Pons (tissue), 1 donor: ENCODE data around the gene NDFIP1.

Experiments
- DNase-seq: peaks from one replicate; pipeline ENCODE4 v3.0.0-alpha.2; 2016; ENCODE audit warnings: low spot score

The NDFIP1 gene

GRCh38 chr5:142119051-142119625, 10.6 kb downstream of the NDFIP1 start:
- no peak for DNase-seq

DNA sequence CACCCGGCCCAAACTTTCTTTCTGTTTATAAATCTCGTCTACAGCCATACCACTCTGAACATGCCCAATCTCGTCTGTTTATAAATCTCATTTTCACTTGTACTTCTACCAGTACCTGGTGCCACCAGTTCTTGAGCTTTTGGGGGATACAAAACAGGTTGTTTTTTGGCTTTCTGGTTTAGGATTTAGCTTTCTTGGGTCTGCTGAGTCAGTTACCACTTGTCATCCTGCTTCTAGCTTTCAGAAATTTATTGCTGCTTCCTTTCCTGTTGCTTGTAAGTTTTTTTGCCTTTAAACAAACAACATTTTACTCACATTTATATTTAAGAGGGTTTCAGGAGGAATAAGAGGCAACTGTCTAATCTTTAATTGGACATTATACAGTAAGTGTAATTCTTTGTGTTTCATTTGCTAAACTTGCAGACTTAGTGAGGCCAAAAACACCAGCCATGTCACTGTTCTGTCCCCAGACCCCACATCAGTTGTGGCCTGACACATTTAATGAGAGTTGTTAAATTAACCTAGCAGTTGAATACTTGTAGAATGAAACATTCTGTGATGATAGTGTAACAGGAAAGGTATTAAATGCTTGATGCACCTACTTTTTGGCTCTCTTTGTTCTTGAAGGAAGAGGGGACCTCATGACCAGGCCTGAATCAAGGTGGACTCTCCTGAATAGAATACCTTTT, 11.8 kb downstream of the NDFIP1 start:
- DNase-seq = no peak

DNA sequence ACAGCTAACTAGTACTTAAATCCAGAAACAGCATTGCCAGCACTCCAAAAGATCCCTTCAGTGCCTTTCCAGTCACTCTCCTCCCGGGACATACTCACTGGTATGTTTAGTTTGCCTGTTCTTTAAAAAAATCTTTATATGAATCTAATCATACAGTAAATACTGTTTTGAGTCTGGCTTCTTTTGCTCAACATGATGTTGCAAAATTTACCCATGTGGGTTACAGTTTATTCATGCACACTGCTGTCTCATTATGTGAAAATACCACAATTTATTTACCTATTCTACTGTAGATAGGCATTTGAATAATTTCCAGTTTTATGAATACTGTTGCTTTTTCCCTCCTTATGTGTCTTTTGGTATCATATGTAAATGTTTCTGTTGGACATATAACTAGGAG, 13.5 kb downstream of the NDFIP1 start:
- no peak for DNase-seq

DNA sequence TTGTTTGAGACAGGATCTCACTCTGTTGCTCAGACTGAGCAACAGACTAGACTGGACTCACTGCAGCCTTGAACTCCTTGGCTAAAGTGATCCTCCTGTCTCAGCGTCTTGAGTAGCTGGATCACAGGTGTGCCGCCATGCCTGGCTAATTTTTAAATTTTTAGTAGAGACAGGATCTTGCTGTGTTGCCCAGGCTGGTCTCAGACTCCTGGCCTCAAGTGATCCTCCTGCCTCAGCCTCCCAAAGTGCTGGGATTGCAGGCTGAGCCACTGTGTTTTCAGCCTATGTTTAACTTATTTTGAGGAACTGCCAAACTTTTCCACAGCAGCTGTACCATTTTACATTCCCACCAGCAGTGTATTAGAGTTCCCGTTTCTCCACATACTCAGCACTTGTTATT, 16.8 kb downstream of the NDFIP1 start:
- DNase-seq = no peak

GRCh38 chr5:142125963-142126362, 17.4 kb downstream of the NDFIP1 start:
- DNase-seq = no peak

- DNase-seq = no peak
Observed at GRCh38 chr5:142128675-142129208, 20.2 kb downstream of the NDFIP1 start.

DNA sequence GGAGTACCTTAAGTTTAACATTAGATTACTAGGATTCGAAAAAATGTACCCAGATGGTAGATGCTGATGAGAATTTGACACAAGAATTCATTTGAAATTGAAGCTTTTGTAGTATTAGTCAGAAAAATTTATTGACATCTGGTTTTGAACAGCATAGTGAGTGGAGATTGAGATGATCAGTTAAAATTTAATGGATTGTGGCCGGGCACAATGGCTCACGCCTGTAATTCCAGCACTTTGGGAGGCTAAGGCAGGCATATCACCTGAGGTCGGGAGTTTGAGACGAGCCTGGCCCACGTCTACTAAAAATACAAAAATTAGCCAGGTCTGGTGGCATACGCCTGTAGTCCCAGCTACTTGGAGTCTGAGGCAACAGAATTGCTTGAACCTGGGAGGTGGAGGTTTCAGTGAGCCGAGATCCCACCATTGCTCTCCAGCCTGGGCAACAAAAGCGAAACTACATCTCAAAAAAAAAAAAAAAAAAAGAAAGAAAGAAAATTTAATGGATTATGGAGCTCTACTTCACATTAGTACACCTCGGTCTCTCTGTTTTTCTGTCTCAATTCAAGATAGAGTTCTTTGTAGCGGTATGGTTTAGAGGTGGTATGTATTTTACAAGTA, 21.0 kb downstream of the NDFIP1 start:
- no peak for DNase-seq

- DNase-seq = no peak
Observed at GRCh38 chr5:142131394-142131793, 22.8 kb downstream of the NDFIP1 start.

DNA sequence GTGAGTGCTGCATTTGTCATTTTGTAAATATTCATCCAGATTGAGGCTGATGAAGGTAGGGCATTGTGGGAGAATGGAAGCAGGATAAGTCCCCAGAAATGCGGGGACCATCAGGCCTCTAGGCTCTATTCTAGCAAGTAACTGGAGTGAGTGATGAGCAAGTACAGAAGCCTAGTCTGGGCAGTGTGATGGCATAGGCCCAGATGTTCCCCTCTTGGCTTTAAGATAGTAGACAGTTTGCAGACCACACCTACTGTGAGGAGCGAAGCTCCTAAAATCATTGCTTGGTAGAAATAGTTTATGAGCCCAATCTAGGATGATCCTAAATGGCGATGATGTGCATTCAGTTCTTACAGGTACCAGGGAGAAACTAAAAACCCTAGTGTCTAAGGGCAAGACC, 24.3 kb downstream of the NDFIP1 start:
- DNase-seq = no peak

GRCh38 chr5:142133330-142134206, 25.0 kb downstream of the NDFIP1 start:
- DNase-seq = no peak

GRCh38 chr5:142134331-142135010, 25.9 kb downstream of the NDFIP1 start:
- DNase-seq = no peak

DNA sequence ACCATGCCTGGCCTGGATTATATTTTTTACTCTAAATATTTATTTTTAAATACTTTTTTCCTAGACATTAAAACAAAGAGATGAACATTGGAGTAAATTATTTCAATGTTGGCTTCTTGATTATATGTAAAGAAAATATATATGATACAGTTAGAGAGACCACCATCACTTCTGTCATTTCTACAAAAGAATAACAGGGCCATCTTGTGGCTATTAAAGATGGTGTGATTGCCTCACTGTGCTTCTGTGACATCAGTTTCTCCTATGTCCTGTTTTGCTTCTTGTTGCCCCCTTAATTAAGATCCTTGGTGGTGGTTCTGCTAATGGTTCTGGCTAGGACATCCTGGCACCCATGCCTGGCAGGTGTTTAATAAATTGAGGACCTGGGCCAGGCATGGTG, 32.9 kb downstream of the NDFIP1 start:
- no peak for DNase-seq

GRCh38 chr5:142143878-142144277, 35.3 kb downstream of the NDFIP1 start:
- DNase-seq = peak; percentile 48

DNA sequence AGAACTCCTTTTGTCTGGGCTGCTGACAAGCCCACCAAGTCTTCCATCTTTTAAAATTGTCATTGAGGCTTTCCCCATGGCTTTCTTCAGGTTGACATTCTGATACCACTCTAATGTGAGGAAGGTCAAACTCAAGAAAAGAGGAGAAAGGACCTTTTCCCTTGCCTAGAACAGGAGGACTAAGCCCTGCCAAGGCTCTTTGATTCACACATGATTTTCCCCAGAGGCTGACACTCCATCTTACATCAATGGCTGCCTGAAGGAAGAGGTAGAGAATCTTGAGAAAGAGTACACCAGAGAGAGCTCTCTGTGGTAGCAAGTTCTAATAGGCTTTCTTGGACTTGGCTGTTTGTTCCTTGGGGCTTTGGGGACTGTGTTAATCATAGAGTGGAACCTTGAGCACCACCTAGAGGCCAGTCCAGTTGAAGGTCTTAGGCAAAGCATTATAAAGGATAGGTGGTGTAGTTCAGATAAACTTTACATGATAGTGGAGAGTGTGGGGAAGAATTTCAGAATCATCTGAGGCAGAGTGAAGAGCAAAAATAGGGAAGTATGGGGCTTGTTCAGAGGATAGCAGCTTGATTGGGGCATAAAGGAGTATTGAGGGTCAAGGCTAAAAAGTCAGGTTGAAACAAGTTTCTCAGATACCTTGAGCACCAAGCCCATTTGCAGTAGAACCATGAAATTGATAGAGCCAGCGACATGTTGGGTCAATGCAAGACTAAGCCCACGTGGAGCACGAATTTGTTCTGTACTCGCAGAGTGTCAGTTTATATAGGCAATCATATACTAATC, 36.7 kb downstream of the NDFIP1 start:
- DNase-seq = peak; percentile 82

- DNase-seq = no peak
Observed at GRCh38 chr5:142149363-142149762, 40.8 kb downstream of the NDFIP1 start.

GRCh38 chr5:142150431-142150830, 41.9 kb downstream of the NDFIP1 start:
- no peak for DNase-seq

DNA sequence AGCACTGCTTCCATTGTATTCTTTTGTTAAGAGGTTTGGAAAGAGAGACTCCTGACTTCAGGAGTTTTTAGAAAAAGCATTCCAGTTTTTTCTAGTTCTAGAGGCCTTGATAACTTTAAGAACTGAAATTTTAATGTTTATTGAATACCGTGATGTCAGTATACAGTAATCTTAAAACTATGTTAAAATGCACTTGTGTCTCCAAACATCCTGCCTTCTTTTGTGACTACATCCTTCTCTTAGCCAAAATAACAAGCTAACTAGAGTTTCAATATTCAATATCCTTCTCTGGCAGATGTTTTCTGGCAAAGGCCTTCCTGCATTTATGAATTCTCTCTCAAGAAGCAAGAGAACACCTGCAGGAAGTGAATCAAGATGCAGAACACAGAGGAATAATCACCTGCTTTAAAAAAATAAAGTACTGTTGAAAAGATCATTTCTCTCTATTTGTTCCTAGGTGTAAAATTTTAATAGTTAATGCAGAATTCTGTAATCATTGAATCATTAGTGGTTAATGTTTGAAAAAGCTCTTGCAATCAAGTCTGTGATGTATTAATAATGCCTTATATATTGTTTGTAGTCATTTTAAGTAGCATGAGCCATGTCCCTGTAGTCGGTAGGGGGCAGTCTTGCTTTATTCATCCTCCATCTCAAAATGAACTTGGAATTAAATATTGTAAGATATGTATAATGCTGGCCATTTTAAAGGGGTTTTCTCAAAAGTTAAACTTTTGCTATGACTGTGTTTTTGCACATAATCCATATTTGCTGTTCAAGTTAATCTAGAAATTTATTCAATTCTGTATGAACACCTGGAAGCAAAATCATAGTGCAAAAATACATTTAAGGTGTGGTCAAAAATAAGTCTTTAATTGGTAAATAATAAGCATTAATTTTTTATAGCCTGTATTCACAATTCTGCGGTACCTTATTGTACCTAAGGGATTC, 43.1 kb downstream of the NDFIP1 start:
- peak; percentile 67 for DNase-seq

GRCh38 chr5:142152384-142152732, 43.8 kb downstream of the NDFIP1 start:
- DNase-seq = no peak

DNA sequence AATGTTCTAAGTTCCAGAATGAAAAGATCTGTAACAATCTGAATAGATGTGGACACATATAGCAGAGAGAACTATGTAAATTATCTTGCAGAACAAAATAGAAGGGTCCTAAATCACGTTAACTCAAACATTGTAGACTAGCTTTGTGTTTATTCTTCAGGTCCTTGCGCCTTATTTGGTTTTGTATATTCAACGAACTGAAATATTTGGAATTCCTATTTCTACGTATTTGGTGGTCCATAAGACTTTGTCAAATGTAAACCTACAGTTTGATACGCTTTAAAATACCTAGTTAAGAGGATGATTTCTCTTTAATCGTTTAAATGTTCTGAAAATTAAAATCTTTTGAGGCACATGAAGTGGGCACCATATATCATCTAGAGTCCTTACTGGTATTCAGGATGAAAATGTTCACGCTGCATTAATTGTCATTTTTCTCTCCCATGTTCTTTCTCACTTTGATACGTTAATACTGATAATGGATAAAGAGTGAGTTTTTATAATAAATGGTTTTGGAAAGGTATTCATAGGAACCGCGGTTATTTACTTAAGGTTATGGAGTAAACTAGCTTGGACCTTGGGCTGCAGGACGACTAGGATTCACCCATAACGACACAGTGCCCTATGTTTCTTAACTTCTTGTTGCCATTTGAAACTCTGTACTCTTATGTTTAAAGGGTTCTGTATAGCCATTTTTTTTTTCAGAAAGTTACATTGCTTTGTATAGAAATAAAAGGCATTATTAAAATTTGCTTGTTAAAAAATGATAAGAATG, 45.3 kb downstream of the NDFIP1 start:
- DNase-seq = no peak
